ENCODE results near the gene PPARA.

The PPARA gene

GRCh38 chr22:46288846-46289243 is 138.5 kb downstream of the PPARA start:
- DNase-seq (ENCODE audit: extremely low read depth, low read depth), result no peak
- TF ChIP-seq CTCF (IDR thresholded peaks at IDR 0.05; ENCODE audit: low read depth, low read length), result no peak

GRCh38 chr22:46289244-46289891 is 139.0 kb downstream of the PPARA start:
- DNase-seq (ENCODE audit: extremely low read depth, low read depth), result no peak
- no peak for TF ChIP-seq CTCF (IDR thresholded peaks at IDR 0.05; ENCODE audit: low read depth, low read length)

GRCh38 chr22:46290121-46290842 is 140.0 kb downstream of the PPARA start:
- no peak for TF ChIP-seq CTCF (IDR thresholded peaks at IDR 0.05; ENCODE audit: low read depth, low read length)
- DNase-seq (ENCODE audit: extremely low read depth, low read depth), result no peak

GRCh38 chr22:46290843-46291785 is 140.8 kb downstream of the PPARA start:
- TF ChIP-seq CTCF (IDR thresholded peaks at IDR 0.05; ENCODE audit: low read depth, low read length), result no peak
- DNase-seq (ENCODE audit: extremely low read depth, low read depth), result no peak

GRCh38 chr22:46292173-46292572 is 141.8 kb downstream of the PPARA start:
- no peak for TF ChIP-seq CTCF (IDR thresholded peaks at IDR 0.05; ENCODE audit: low read depth, low read length)
- DNase-seq (ENCODE audit: extremely low read depth, low read depth), result no peak

- no peak for DNase-seq (ENCODE audit: extremely low read depth, low read depth)
- no peak for TF ChIP-seq CTCF (IDR thresholded peaks at IDR 0.05; ENCODE audit: low read depth, low read length)
Observed at GRCh38 chr22:46292732-46293131, 142.4 kb downstream of the PPARA start.

All from AG09319 (cell line).